Activated CD8-positive, alpha-beta memory T cell treated with anti-CD3 and anti-CD28 coated beads for 24 hours (primary cell): ENCODE measurements around the gene WBP2.
A peak's percentile ranks its signal among the peaks of the same experiment; 100 is the strongest.
"Not testable (repeated sequence)": the region's sequence is repeated elsewhere in the genome, so short reads cannot be mapped to it uniquely, and the experiment has no call there.

ENCODE experiments used
- DNase-seq: peaks from one replicate; pipeline ENCODE4 v3.0.0-alpha.2; 2020

The WBP2 gene

GRCh38 chr17:75888484-75888883 lies 33.3 kb upstream of the WBP2 start:
- no peak for DNase-seq

GRCh38 chr17:75885860-75886259 lies 30.7 kb upstream of the WBP2 start:
- DNase-seq = not testable (repeated sequence)

- DNase-seq = no peak
These were observed 30.3 kb upstream of the WBP2 start for GRCh38 chr17:75885431-75885830.

- DNase-seq = no peak
These were observed 26.7 kb upstream of the WBP2 start for GRCh38 chr17:75881678-75882454.

- DNase-seq = no peak
These were observed 25.1 kb upstream of the WBP2 start for GRCh38 chr17:75880266-75880665.

- peak; percentile 71 for DNase-seq
These were observed 23.3 kb upstream of the WBP2 start, which contains the start of gene TRIM47 for GRCh38 chr17:75878174-75878998. Gene TRIM47, minus strand, starts transcription at chr17:75878581. Its CDS starts 33 bp downstream, at chr17:75878548.

GRCh38 chr17:75877752-75878173 lies 22.6 kb upstream of the WBP2 start:
- DNase-seq = peak; percentile 87

- peak; percentile 80 for DNase-seq
These were observed 22.0 kb upstream of the WBP2 start for GRCh38 chr17:75876938-75877751.

GRCh38 chr17:75876190-75876937 lies 21.2 kb upstream of the WBP2 start:
- DNase-seq = peak; percentile 85

GRCh38 chr17:75875940-75876189 lies 20.7 kb upstream of the WBP2 start:
- DNase-seq = no peak

GRCh38 chr17:75875182-75875939 lies 20.2 kb upstream of the WBP2 start:
- peak; percentile 58 for DNase-seq

- DNase-seq = no peak
These were observed 19.4 kb upstream of the WBP2 start for GRCh38 chr17:75874323-75875181.

GRCh38 chr17:75873587-75874322 lies 18.6 kb upstream of the WBP2 start:
- no peak for DNase-seq

- DNase-seq = no peak
These were observed 17.6 kb upstream of the WBP2 start for GRCh38 chr17:75872434-75873351.

- not testable (repeated sequence) for DNase-seq
These were observed 15.1 kb upstream of the WBP2 start for GRCh38 chr17:75870228-75870627.

GRCh38 chr17:75869282-75870141 lies 14.4 kb upstream of the WBP2 start:
- DNase-seq = no peak

- DNase-seq = not testable (repeated sequence)
These were observed 13.7 kb upstream of the WBP2 start for GRCh38 chr17:75868730-75869281.
